Suprapubic skin (tissue), 3 donors: ENCODE measurements around the gene CALB2.

Experiments
- POLR2A ChIP-seq, 2 donors: fragments of 450-650 bp; IDR thresholded peaks; one replicate each; pipeline ENCODE4 v1.6.1; 2017; ENCODE audit warnings: antibody characterized with exemption in 2 of 2, mild to moderate bottlenecking in 2 of 2, moderate library complexity in 2 of 2
- TF ChIP-seq, protein P1 (sequence below), 2 donors: fragments of 200-600 bp in 1 of 2; fragments of 450-650 bp in 1 of 2; sonication (generic) in 1 of 2; IDR thresholded peaks; one replicate each; pipeline ENCODE4 v1.5.1; 2016 to 2019; ENCODE audit warnings: antibody characterized with exemption in 2 of 2, mild to moderate bottlenecking in 1 of 2, moderate library complexity in 1 of 2

DNA sequence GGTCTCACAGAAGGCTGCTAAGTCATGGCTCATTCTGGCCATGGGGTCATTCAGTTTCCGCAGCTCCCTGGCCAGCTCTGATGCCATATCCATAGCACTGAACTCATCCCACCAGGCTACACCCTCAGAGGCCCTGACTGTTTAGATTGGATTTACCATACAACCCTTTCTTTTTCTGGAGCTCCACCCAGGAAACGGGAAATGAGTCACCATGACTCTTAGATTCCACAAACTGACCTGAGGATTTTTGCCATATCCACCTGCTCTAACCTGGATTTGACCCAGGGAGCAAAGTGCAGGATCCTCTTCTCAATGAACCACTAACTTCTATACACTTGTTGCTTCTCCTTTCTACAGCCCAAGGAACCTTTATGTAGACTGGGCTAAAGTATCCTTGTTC, 20.3 kb upstream of the CALB2 start:
- TF ChIP-seq, protein P1, sequence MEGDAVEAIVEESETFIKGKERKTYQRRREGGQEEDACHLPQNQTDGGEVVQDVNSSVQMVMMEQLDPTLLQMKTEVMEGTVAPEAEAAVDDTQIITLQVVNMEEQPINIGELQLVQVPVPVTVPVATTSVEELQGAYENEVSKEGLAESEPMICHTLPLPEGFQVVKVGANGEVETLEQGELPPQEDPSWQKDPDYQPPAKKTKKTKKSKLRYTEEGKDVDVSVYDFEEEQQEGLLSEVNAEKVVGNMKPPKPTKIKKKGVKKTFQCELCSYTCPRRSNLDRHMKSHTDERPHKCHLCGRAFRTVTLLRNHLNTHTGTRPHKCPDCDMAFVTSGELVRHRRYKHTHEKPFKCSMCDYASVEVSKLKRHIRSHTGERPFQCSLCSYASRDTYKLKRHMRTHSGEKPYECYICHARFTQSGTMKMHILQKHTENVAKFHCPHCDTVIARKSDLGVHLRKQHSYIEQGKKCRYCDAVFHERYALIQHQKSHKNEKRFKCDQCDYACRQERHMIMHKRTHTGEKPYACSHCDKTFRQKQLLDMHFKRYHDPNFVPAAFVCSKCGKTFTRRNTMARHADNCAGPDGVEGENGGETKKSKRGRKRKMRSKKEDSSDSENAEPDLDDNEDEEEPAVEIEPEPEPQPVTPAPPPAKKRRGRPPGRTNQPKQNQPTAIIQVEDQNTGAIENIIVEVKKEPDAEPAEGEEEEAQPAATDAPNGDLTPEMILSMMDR (IDR thresholded peaks at IDR 0.05) = no peak
- TF ChIP-seq POLR2A (IDR thresholded peaks at IDR 0.05) = no peak
